ENCODE results near the gene SLC6A6.

- TF ChIP-seq CTCF (IDR thresholded peaks at IDR 0.05) (no peak), POLR2A (IDR thresholded peaks at IDR 0.05) (no peak)
These were observed 24.0 kb upstream of the SLC6A6 start for GRCh38 chr3:14378415-14378814.
